Adrenal gland (tissue), 12 donors: ENCODE results near the gene POLDIP3. TPM values are rescaled to one million over a fixed set of nuclear protein-coding genes. Genes with fewer than 3 reads are reported as not detected.
A peak's percentile ranks its signal among the peaks of the same experiment; 100 is the strongest.

Source experiments
- DNase-seq, 7 donors: peaks; one replicate each; pipeline ENCODE4 v3.0.0-alpha.2; 2019 to 2020
- H3K27ac ChIP-seq, 5 donors: fragments of 200-600 bp; sonication (generic) in 4 of 5; 1 replicate in 3 of 5; 2 replicates in 2 of 5; pipeline versions ENCODE4 v1.5.1 to v1.8.0; 2016 to 2020; ENCODE audit warnings: mild to moderate bottlenecking in 1 of 5
- H3K27me3 ChIP-seq: fragments of 200-600 bp; 2 replicates; pipeline ENCODE4 v1.8.0; 2021
- H3K36me3 ChIP-seq, 2 donors: fragments of 200-600 bp; replicated peaks in 1 of 2; 1 replicate in 1 of 2; 2 replicates in 1 of 2; pipeline versions ENCODE4 v1.5.1 to v1.8.0; 2018 to 2022
- H3K4me1 ChIP-seq, 2 donors: fragments of 200-600 bp; replicated peaks in 1 of 2; 1 replicate in 1 of 2; 2 replicates in 1 of 2; pipeline versions ENCODE4 v1.5.1 to v1.8.0; 2018 to 2021
- H3K4me3 ChIP-seq, 4 donors: fragments of 200-600 bp; sonication (generic) in 3 of 4; one replicate each; pipeline ENCODE4 v1.5.1; 2016 to 2018
- H3K9me3 ChIP-seq, 3 donors: fragments of 200-600 bp; sonication (generic) in 1 of 3; replicated peaks in 1 of 3; 1 replicate in 2 of 3; 2 replicates in 1 of 3; pipeline versions ENCODE4 v1.5.1 to v1.8.0; 2016 to 2021
- POLR2A ChIP-seq, 2 donors: fragments of 450-650 bp; IDR thresholded peaks; one replicate each; pipeline ENCODE4 v1.6.1; 2017; ENCODE audit warnings: antibody characterized with exemption in 2 of 2, mild to moderate bottlenecking in 2 of 2, moderate library complexity in 1 of 2
- WGBS, 4 donors: extraction: QIAGEN DNeasy Blood & Tissue Kit in 2 of 4; methylation state at CpG; one replicate each; pipeline versions ENCODE4 v1.1.5 to v1.1.7; 2013 to 2017; 5-methylcytosine and 5-hydroxymethylcytosine counted together
- intact Hi-C, 2 donors: fragments of 100-400 bp; cut with DNase I; formaldehyde crosslinking; loops; one replicate each; pipeline versions ENCODE4 v1.14.1 to v1.15.0; 2022 to 2023
- polyA plus RNA-seq, 3 donors: library from polyadenylated mRNA; stranded (reverse); fragments of 200-250 nt in 2 of 3; fragments of 350-450 nt in 1 of 3; fragmentation: Illumina TruSeq in 1 of 3; extraction: RNeasy Lipid Tissue Mini Kit (QIAGEN cat#74804) in 1 of 3; gene quantifications; one replicate each; pipeline ENCODE4 v1.2.3, GENCODE V29; 2013 to 2014
- total RNA-seq, 9 donors: library from RNA; depleted of rRNA in 4 of 9; stranded (reverse); fragments of >200 nt in 4 of 9; fragments of 120-200 nt in 1 of 9; fragmentation: NEBNext Ultra II Directional in 1 of 9; extraction: Animal tissue kit (Norgen Biotek cat#: 25700) in 1 of 9; gene quantifications; one replicate each; pipeline versions ENCODE4 v1.1.0 to v1.2.4, GENCODE V29; 2013 to 2023
- TF ChIP-seq, protein P1 (sequence below), 6 experiments: fragments of 450-650 bp in 4 of 6; fragments of 200-600 bp in 2 of 6; sonication (generic) in 1 of 6; IDR thresholded peaks; 1 replicate in 5 of 6; 2 replicates in 1 of 6; pipeline versions ENCODE4 v1.5.1 to v1.8.0; 2016 to 2021; ENCODE audit warnings: antibody characterized with exemption in 6 of 6, mild to moderate bottlenecking in 2 of 6, moderate library complexity in 1 of 6
- donor health status: healthy with polysubstance abuse.
- donor health status: Bipolar disorder and iron deficiency.
- donor health status: DM: yes; HTN: yes; CAD: no.
- donor health status: DM: no; HTN: no; CAD: no.
- donor health status: DM: no; HTN: no; CAD: no.
- donor health status: DM: yes; HTN: yes; CAD: no.

POLDIP3 gene
- total and polyA plus RNA-seq, 12 donors: 18.7 to 80.2 (median 45.4) TPM

DNA sequence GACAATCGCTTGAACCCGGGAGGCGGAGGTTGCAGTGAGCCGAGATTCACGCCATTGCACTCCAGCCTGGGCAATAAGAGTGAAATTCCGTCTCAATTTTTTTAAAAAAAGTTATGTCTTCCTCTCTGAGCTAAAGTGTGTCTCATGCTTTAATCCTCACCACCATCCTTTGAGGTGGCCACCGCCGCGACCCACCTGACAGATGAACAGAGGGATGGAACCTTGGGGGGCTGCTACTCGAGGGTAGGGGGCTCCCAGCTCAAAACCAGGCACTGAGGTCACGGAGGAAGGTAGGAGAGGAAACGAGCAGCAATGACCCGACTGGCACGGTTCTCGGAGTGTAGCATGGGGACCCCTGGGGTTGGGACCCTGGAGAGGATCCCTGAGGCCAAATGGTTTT, 10.7 kb upstream of the POLDIP3 start:
- no peak for TF ChIP-seq POLR2A (IDR thresholded peaks at IDR 0.05)
- TF ChIP-seq, protein P1, sequence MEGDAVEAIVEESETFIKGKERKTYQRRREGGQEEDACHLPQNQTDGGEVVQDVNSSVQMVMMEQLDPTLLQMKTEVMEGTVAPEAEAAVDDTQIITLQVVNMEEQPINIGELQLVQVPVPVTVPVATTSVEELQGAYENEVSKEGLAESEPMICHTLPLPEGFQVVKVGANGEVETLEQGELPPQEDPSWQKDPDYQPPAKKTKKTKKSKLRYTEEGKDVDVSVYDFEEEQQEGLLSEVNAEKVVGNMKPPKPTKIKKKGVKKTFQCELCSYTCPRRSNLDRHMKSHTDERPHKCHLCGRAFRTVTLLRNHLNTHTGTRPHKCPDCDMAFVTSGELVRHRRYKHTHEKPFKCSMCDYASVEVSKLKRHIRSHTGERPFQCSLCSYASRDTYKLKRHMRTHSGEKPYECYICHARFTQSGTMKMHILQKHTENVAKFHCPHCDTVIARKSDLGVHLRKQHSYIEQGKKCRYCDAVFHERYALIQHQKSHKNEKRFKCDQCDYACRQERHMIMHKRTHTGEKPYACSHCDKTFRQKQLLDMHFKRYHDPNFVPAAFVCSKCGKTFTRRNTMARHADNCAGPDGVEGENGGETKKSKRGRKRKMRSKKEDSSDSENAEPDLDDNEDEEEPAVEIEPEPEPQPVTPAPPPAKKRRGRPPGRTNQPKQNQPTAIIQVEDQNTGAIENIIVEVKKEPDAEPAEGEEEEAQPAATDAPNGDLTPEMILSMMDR (IDR thresholded peaks at IDR 0.05): no peak
- WGBS, 4 donors: 80 to 90% (median 88%) methylated on average over 15 of the region's 15 CpGs
- DNase-seq: no peak
- Histone ChIP-seq H3K4me1 (peaks cover 6 to 14% of the 10 kb centered on the region in 2 donors), H3K27ac (no peak overlapping the region), H3K36me3 (peaks cover 0 to 82% of the 10 kb centered on the region in 2 donors), H3K4me3 (no peak overlapping the region), H3K9me3 (no peaks in the 10 kb centered on the region), H3K27me3 (no peaks in the 10 kb centered on the region)
- intact Hi-C loops: no loop called here

DNA sequence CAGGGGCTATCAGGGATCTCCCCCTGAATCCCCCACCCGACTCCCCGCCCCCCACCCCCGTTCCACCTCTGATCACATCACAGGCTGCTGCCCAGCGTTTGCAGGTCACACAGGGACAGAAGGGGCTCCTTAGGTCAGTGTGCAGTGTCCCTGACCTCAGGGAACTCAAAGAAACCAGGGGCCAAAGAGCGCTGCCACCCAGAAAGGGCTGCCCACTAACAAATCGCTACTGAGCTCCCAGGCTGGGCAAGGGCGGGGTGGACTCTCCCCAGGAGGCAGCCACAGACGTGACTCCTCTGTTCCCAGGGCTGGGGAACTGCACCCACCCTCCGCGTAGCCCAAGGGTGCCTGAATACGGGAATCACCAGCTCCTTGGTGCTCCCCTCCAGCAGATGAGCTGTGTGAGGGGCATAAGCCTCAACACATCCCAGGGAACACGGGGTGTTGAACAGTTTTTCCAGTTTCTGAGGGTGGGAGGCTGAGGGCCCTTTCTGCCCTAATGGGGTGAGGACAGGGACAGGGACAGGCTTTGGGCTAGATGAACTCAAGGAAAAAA, 9.9 kb upstream of the POLDIP3 start:
- no peaks in the 10 kb centered on the region for H3K27me3 ChIP-seq
- H3K27ac ChIP-seq: no peak overlapping the region
- H3K36me3 ChIP-seq: peaks cover 0 to 76% of the 10 kb centered on the region in 2 donors
- peaks cover 6 to 14% of the 10 kb centered on the region in 2 donors for H3K4me1 ChIP-seq
- intact Hi-C loops: no loop called here
- TF ChIP-seq, protein P1 (IDR thresholded peaks at IDR 0.05): no peak
- no peak for TF ChIP-seq POLR2A (IDR thresholded peaks at IDR 0.05)
- no peak for DNase-seq
- H3K4me3 ChIP-seq: no peak overlapping the region
- no peaks in the 10 kb centered on the region for H3K9me3 ChIP-seq
- 70 to 86% (median 80%) methylated on average over 7 to 12 of the region's 12 CpGs for WGBS, 4 donors

DNA sequence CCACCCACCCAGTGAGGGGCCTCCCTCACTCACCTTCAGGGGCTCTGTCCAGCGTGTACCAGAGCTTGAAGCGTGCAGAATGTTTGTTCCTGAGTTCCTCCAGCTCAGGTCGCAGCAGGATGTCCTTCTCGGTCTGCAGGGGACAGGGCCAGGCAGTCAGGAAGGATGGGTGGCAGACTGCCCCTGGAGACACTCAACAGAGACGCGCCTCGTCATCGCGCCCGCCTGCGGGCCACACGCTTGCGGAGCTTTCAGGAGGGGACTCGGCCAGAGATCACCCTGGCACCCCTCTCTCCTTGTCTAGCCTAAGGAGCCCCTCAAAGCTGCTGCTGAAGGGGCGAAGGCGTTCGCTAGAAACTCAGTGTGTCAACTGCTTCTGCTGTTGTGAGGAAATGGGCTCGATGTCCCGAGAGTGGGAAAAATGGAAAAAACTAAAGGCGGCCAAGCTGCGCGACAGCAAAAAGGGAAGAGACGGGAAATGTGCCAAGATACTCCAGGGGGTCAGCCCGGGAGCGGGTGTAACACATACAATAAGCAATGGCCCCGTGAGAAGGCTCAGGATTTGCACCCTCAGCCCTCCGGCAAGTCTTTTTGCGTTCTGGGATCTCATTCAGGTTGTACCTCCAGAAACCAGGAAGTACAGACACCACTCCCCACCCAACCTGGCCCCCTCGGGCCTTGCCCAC, 9.2 kb upstream of the POLDIP3 start:
- Histone ChIP-seq H3K4me3 (no peak overlapping the region), H3K36me3 (peaks cover 0 to 76% of the 10 kb centered on the region in 2 donors), H3K4me1 (peaks cover 6 to 14% of the 10 kb centered on the region in 2 donors), H3K9me3 (no peaks in the 10 kb centered on the region), H3K27ac (peak overlapping the region in 1 of 5 donors; percentile 10), H3K27me3 (no peaks in the 10 kb centered on the region)
- peak in 2 of 7 donors; percentile 12 to 25 for DNase-seq
- WGBS, 4 donors: 75 to 81% (median 80%) methylated on average over 24 to 29 of the region's 29 CpGs
- intact Hi-C loops: no loop called here
- no peak for TF ChIP-seq POLR2A (IDR thresholded peaks at IDR 0.05)
- TF ChIP-seq, protein P1 (IDR thresholded peaks at IDR 0.05): no peak

DNA sequence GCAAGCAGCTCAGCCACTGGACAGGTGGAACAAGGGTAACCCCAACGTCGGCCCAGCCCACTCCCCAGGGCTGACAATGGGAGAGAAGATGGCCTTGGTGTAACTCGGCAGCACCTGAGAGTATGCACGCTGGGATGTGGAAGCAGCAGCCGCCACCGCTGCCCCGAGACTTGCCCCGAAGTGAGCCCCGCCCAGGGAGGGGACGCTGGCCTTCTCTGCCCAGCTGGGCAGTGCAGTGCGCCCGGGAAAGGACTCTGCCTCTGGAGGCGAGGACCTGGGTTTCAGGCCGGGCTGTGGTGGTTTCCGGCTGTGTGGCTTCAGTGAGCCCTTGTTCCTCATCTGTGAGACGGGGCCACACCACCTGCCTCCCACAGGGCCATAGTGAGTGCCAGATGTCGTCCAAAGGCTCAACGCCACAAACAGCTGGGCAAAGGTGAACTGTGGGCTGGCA, 8.6 kb upstream of the POLDIP3 start:
- Histone ChIP-seq H3K36me3 (peaks cover 0 to 72% of the 10 kb centered on the region in 2 donors), H3K27ac (peak overlapping the region in 1 of 5 donors; percentile 10), H3K9me3 (no peaks in the 10 kb centered on the region), H3K4me1 (peaks cover 6 to 14% of the 10 kb centered on the region in 2 donors), H3K4me3 (no peak overlapping the region), H3K27me3 (no peaks in the 10 kb centered on the region)
- intact Hi-C loops: no loop called here
- no peak for TF ChIP-seq POLR2A (IDR thresholded peaks at IDR 0.05)
- TF ChIP-seq, protein P1 (IDR thresholded peaks at IDR 0.05): no peak
- WGBS, 4 donors: 81 to 91% (median 82%) methylated on average over 9 to 18 of the region's 18 CpGs
- peak in 2 of 7 donors; percentile 11 to 22 for DNase-seq
